H1 (cell line): ENCODE results near the gene CYP11A1. TPM values are rescaled to one million over a fixed set of nuclear protein-coding genes. Genes with fewer than 3 reads are reported as not detected.

Experiments used
- BRCA1 ChIP-seq: IDR thresholded peaks from 2 replicates; pipeline ENCODE4 v1.6.1; 2012; ENCODE audit warnings: low read depth, low read length, improper control_type of control experiment
- CBX5 ChIP-seq: fragments of 300-800, 300-1000 bp; sonication (generic); IDR thresholded peaks from 2 replicates; pipeline ENCODE4 v1.7.1; 2016; ENCODE audit warnings: antibody characterized with exemption, low read length, low read depth
- CTCF ChIP-seq, 3 experiments: IDR thresholded peaks; 1 replicate in 2 of 3; 2 replicates in 1 of 3; pipeline versions ENCODE4 v1.5.1 to v1.6.1; 2011; ENCODE audit warnings: low read length in 3 of 3, mild to moderate bottlenecking in 3 of 3, inconsistent platforms in 2 of 3, low read depth in 1 of 3, moderate library complexity in 1 of 3; ENCODE audit not compliant: insufficient read depth in 1 of 3; ENCODE audit errors: control extremely low read depth in 1 of 3
- polyA plus RNA-seq, 7 experiments: library from polyadenylated mRNA; depleted of rRNA in 3 of 7; stranded (reverse) in 5 of 7; unstranded in 2 of 7; fragments of >200 nt in 5 of 7; fragments of 200-250 nt in 2 of 7; gene quantifications; 1 replicate in 5 of 7; 2 replicates in 1 of 7; 4 replicates in 1 of 7; pipeline versions ENCODE4 v1.2.1 to v1.2.3, GENCODE V29; 2011 to 2013; ENCODE audit warnings: missing spikeins in 2 of 7, mixed read lengths in 2 of 7
- total RNA-seq: library from RNA; stranded (reverse); fragmentation: NEBNext Ultra II Directional; extraction: Animal tissue kit (Norgen Biotek cat#: 25700); gene quantifications from 2 replicates; pipeline ENCODE4 v1.2.1, GENCODE V29; 2021

CYP11A1 gene
- total and polyA plus RNA-seq, 2 of the 8 experiments (the other 6 are each of a cell fraction or from before 2014, with no cell fraction given): 1.9 to 7.2 TPM

GRCh38 chr15:74386496-74387140 lies 19.2 kb upstream of the CYP11A1 start (continued):
- TF ChIP-seq CTCF (IDR thresholded peaks at IDR 0.05; ENCODE audit: control extremely low read depth in 1 of 3, insufficient read depth in 1 of 3, low read depth in 1 of 3, low read length in 3 of 3) (no peak), CBX5 (no peak), BRCA1 (no peak)
